Tibial nerve (tissue), 4 donors: ENCODE results near the gene SLC43A3. TPM values are rescaled to one million over a fixed set of nuclear protein-coding genes. Genes with fewer than 3 reads are reported as not detected.
A peak's percentile ranks its signal among the peaks of the same experiment; 100 is the strongest.

Experiments
- DNase-seq, 2 donors: peaks; one replicate each; pipeline ENCODE4 v3.0.0-alpha.2; 2019; ENCODE audit warnings: low spot score in 2 of 2
- H3K27ac ChIP-seq, 4 donors: fragments of 200-600 bp; sonication (generic) in 3 of 4; one replicate each; pipeline ENCODE4 v1.5.1; 2017 to 2019; ENCODE audit warnings: mild to moderate bottlenecking in 1 of 4
- H3K27me3 ChIP-seq, 2 donors: fragments of 200-600 bp; sonication (generic) in 1 of 2; one replicate each; pipeline versions ENCODE4 v1.5.1 to v1.6.0; 2017 to 2019
- H3K36me3 ChIP-seq, 3 donors: fragments of 200-600 bp; sonication (generic); one replicate each; pipeline ENCODE4 v1.5.1; 2018 to 2019
- H3K4me1 ChIP-seq, 4 donors: fragments of 200-600 bp; sonication (generic) in 3 of 4; one replicate each; pipeline ENCODE4 v1.5.1; 2017 to 2019
- H3K4me3 ChIP-seq, 4 donors: fragments of 200-600 bp; sonication (generic) in 3 of 4; one replicate each; pipeline ENCODE4 v1.5.1; 2017 to 2019; ENCODE audit warnings: mild to moderate bottlenecking in 1 of 4, moderate library complexity in 1 of 4
- H3K9me3 ChIP-seq, 4 donors: fragments of 200-600 bp; sonication (generic) in 3 of 4; one replicate each; pipeline ENCODE4 v1.5.1; 2017 to 2019
- EP300 ChIP-seq, 2 donors: sonication (generic); formaldehyde crosslinking; IDR thresholded peaks; one replicate each; pipeline ENCODE4 v1.6.1; 2017; ENCODE audit warnings: antibody characterized with exemption in 2 of 2, mild to moderate bottlenecking in 1 of 2
- POLR2A ChIP-seq, 2 donors: fragments of 450-650 bp; IDR thresholded peaks; one replicate each; pipeline ENCODE4 v1.6.1; 2017; ENCODE audit warnings: antibody characterized with exemption in 2 of 2, mild to moderate bottlenecking in 2 of 2, moderate library complexity in 2 of 2
- WGBS, 2 donors: methylation state at CpG; one replicate each; pipeline ENCODE4 v1.1.5; 2018; 5-methylcytosine and 5-hydroxymethylcytosine counted together
- total RNA-seq, 4 donors: library from RNA; depleted of rRNA; stranded (reverse); fragments of >200 nt; gene quantifications; one replicate each; pipeline ENCODE4 v1.1.0, GENCODE V29; 2016
- TF ChIP-seq, protein P1 (sequence below), 5 experiments: fragments of 200-600 bp in 3 of 5; fragments of 450-650 bp in 2 of 5; sonication (generic) in 3 of 5; IDR thresholded peaks; one replicate each; pipeline ENCODE4 v1.5.1; 2016 to 2019; ENCODE audit warnings: antibody characterized with exemption in 5 of 5, mild to moderate bottlenecking in 3 of 5, moderate library complexity in 2 of 5

Gene SLC43A3
- total RNA-seq, 4 donors from 2014 or later: 42.2 to 110 (median 94.7) TPM

- Histone ChIP-seq H3K27me3 (no peaks in the 10 kb centered on the region), H3K27ac (peak overlapping the region in 2 of 4 donors; percentile 70 to 77), H3K4me1 (peaks cover 5 to 58% (median 16%) of the 10 kb centered on the region in 4 donors), H3K4me3 (no peak overlapping the region), H3K9me3 (no peaks in the 10 kb centered on the region), H3K36me3 (no peaks in the 10 kb centered on the region)
- DNase-seq: peak in 1 of 2 donors; percentile 20
- TF ChIP-seq EP300 (IDR thresholded peaks at IDR 0.05): no peak
- no peak for TF ChIP-seq POLR2A (IDR thresholded peaks at IDR 0.05)
- TF ChIP-seq, protein P1, sequence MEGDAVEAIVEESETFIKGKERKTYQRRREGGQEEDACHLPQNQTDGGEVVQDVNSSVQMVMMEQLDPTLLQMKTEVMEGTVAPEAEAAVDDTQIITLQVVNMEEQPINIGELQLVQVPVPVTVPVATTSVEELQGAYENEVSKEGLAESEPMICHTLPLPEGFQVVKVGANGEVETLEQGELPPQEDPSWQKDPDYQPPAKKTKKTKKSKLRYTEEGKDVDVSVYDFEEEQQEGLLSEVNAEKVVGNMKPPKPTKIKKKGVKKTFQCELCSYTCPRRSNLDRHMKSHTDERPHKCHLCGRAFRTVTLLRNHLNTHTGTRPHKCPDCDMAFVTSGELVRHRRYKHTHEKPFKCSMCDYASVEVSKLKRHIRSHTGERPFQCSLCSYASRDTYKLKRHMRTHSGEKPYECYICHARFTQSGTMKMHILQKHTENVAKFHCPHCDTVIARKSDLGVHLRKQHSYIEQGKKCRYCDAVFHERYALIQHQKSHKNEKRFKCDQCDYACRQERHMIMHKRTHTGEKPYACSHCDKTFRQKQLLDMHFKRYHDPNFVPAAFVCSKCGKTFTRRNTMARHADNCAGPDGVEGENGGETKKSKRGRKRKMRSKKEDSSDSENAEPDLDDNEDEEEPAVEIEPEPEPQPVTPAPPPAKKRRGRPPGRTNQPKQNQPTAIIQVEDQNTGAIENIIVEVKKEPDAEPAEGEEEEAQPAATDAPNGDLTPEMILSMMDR (IDR thresholded peaks at IDR 0.05): no peak
- 66 to 73% methylated on average over 7 of the region's 7 CpGs for WGBS, 2 donors
Measured at GRCh38 chr11:57432714-57433163, 5.8 kb upstream of the SLC43A3 start.

DNA sequence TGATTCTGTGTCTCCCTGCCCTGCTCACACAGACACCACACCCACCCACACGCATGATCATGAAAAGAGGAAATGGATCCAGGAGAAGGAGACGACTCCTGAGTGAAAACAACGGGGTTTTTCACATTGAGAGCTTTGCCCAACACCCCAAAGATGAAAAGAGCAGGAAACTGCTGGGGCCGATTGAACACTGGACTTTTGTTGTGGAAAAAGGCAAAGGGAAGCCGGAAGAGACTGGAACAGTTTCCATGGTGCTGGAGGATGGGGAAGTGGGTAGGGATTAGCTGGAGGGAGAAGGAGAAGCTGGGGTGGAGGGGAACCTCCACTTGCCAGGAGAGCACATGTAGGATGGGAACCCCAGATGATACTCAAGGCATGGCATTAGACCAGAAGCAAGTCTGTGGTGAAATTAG is 5.2 kb upstream of the SLC43A3 start:
- WGBS, 2 donors: 19 to 29% methylated on average over 5 of the region's 5 CpGs
- H3K4me3 ChIP-seq: no peak overlapping the region
- no peaks in the 10 kb centered on the region for H3K36me3 ChIP-seq
- peak overlapping the region in 2 of 4 donors; percentile 70 to 77 for H3K27ac ChIP-seq
- H3K27me3 ChIP-seq: no peaks in the 10 kb centered on the region
- peaks cover 5 to 63% (median 18%) of the 10 kb centered on the region in 4 donors for H3K4me1 ChIP-seq
- TF ChIP-seq POLR2A (IDR thresholded peaks at IDR 0.05): no peak
- peak in 1 of 2 donors; percentile 24 for TF ChIP-seq EP300 (IDR thresholded peaks at IDR 0.05)
- TF ChIP-seq, protein P1 (IDR thresholded peaks at IDR 0.05): no peak
- peak in 1 of 2 donors; percentile 29 for DNase-seq
- no peaks in the 10 kb centered on the region for H3K9me3 ChIP-seq

DNA sequence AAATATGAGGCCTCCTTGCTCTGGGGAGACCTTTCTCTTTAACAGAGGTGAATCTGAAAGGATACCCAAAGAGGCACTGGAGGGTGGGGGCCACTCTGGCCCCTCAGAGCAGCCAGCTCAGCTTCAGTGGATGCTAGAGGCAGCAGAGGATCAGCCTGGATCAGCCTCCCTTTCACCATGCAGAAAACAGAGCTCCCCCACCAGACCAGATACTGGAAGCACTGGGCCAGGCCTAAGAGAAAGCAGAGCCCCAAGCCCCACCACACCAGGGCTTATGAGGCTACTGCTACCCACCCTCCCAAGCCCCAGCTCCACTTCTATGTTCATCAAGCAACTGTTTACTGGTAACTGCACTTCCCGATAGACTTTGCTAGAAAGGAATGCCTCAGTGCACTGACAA is 4.0 kb upstream of the SLC43A3 start:
- no peak overlapping the region for H3K4me3 ChIP-seq
- TF ChIP-seq, protein P1 (IDR thresholded peaks at IDR 0.05): no peak
- TF ChIP-seq POLR2A (IDR thresholded peaks at IDR 0.05): no peak
- no peak for TF ChIP-seq EP300 (IDR thresholded peaks at IDR 0.05)
- peak overlapping the region in 1 of 4 donors; percentile 29 for H3K27ac ChIP-seq
- no peaks in the 10 kb centered on the region for H3K9me3 ChIP-seq
- WGBS, 2 donors: 94% methylated on average over 1 of the region's 1 CpG
- H3K4me1 ChIP-seq: peaks cover 5 to 75% (median 23%) of the 10 kb centered on the region in 4 donors
- H3K27me3 ChIP-seq: no peaks in the 10 kb centered on the region
- no peak for DNase-seq
- H3K36me3 ChIP-seq: no peaks in the 10 kb centered on the region

- Histone ChIP-seq H3K4me3 (no peak overlapping the region), H3K4me1 (peaks cover 5 to 81% (median 33%) of the 10 kb centered on the region in 4 donors), H3K27ac (peak overlapping the region in 1 of 4 donors; percentile 97), H3K36me3 (no peaks in the 10 kb centered on the region), H3K27me3 (no peaks in the 10 kb centered on the region), H3K9me3 (no peaks in the 10 kb centered on the region)
- no peak for TF ChIP-seq EP300 (IDR thresholded peaks at IDR 0.05)
- no peak for TF ChIP-seq POLR2A (IDR thresholded peaks at IDR 0.05)
- TF ChIP-seq, protein P1 (IDR thresholded peaks at IDR 0.05): no peak
- no peak for DNase-seq
- 73 to 75% methylated on average over 4 of the region's 4 CpGs for WGBS, 2 donors
Measured at GRCh38 chr11:57429946-57430345, 3.0 kb upstream of the SLC43A3 start.

GRCh38 chr11:57428643-57429042 is 1.7 kb upstream of the SLC43A3 start:
- peaks cover 5 to 83% (median 46%) of the 10 kb centered on the region in 4 donors for H3K4me1 ChIP-seq
- H3K27me3 ChIP-seq: no peaks in the 10 kb centered on the region
- H3K36me3 ChIP-seq: peaks cover 0 to 6% (median 0%) of the 10 kb centered on the region in 3 donors
- H3K9me3 ChIP-seq: no peaks in the 10 kb centered on the region
- no peak overlapping the region for H3K4me3 ChIP-seq
- TF ChIP-seq EP300 (IDR thresholded peaks at IDR 0.05): no peak
- TF ChIP-seq, protein P1 (IDR thresholded peaks at IDR 0.05): no peak
- no peak for TF ChIP-seq POLR2A (IDR thresholded peaks at IDR 0.05)
- no peak for DNase-seq
- 93 to 98% methylated on average over 5 of the region's 5 CpGs for WGBS, 2 donors
- peak overlapping the region; percentile 87 to 97 (median 95) for H3K27ac ChIP-seq
